HCEC 1CT (cell line): ENCODE data around the gene AATF.

Source experiments
- DNase-seq: peaks from one replicate; pipeline ENCODE4 v3.0.0-alpha.2; 2017

Gene AATF

DNA sequence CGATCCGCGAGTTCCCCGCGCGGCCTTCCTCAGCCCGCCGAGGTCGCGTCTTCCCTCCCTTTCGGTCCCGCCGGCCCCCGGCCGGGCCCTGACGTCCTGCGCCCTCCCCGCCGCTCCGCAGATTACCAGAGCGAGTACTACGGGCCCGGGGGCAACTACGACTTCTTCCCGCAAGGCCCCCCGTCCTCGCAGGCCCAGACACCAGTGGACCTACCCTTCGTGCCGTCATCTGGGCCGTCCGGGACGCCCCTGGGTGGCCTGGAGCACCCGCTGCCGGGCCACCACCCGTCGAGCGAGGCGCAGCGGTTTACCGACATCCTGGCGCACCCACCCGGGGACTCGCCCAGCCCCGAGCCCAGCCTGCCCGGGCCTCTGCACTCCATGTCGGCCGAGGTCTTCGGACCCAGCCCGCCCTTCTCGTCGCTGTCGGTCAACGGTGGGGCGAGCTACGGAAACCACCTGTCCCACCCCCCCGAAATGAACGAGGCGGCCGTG, 6.1 kb upstream of the AATF start:
- no peak for DNase-seq

DNA sequence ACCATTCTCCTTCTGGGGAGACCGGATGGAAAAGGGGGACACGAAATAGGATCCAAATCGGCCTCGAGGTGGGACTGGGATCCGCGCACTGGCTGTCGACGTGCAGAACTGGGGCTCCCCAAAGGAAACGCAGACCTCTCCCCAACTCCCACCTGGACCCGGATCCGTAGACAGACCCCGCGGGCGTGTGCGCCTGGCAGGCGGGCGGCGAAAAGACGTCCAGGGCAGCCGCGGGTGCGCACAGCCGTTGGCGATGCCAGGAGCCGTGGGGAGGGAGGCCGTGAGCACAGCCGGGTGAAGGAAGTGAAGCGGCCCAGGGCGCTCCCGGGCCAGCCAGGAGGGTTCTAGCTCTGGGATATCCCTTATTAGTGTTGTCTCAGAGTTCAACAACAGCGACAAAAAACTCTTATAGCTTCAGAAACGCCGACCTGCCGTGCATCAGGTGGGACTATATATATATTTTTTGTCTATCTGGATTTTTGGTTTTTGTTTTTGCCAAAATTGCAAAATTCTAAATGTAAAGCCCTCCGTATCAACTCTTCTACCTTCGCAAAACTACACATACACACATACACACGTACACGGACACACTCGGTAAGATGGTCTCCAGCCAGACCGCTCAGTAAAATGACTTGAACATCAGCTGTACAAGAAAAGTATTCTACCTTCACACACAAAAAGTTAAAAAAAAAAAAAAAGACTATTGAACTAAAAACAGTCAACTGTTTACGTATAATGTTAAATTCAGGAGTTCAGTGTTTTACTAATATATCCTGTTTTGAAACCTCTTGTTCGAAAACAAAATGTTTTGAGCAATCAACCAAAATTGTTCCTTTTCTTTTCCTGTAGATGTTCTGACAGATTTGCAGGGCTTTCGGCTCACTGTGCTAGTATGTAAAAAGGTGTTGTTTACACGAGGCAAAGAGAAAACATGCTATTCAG, 5.2 kb upstream of the AATF start:
- no peak for DNase-seq

DNA sequence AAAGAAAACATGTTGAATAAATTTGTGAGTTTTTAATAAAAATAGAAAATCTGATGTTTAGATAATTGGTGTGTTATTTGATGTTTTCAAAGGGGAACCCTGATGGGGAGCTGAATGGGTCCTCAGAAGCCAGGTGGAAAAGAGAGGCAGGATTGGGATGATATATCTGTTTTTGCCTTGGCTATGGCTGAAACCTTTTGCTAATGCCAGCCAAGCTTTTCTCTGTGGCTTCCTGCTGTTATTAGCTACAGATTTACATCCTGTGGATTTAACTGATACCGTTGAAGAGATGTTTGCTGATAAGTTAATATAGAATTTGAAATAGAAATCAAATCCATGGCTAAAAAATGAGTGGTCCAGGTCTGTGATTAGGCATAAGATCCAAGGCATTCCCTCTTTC, 4.2 kb upstream of the AATF start:
- DNase-seq: no peak

DNA sequence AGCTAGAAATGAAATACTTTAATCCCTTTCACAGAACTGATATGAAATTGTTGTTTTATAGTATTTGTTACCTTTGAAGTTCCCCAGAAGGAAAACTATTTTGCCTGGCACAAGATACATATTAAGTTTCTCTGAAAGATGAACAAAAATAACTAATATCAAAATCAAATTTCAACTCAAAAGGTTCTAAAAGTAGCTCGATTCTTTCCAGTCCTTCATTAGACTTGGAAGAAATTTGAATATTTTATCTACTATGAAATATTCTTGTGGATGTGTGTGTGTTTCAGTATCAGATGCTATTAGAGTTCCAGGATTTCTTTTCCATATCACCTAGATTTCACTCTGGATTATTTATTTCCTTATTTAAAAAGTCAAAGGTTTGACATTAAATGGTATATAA, 3.6 kb upstream of the AATF start:
- no peak for DNase-seq

DNA sequence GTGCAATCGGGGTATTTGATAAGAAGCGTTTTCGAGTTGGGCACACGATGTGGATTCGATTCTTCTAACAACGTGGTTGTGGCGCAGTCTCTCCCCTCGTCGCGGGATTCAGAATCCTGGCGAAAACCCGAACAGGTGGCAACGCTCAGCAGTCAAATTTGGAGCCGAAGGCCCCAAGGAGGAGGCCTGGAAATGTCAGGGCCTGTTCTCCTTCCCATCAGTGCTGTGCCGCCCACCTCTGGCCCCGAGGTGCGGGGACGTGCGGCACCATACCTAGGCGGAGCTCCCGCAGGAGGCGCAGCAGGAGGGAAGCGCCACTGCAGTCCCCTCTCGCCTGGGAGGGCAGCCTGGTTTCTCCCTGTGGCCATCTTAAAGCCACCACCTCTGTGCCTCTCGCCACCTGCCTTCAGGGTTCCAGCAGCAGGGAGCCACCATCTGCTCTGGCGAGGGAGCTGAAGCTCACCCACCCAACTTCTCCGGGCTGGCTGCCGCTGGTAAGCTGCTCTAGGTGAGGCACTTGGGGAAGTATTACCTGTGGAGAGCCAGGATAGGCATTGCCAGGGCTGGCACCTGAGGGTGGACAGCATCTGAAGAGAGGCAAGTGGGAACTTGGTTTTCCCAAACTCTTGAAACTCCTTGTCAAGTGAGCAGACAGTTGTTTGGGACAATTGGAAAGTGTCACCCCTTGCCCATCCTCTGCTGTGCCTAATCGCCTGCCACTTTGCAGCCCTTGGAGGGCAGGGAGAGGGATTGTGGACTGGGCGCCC, 2.6 kb upstream of the AATF start:
- no peak for DNase-seq

DNA sequence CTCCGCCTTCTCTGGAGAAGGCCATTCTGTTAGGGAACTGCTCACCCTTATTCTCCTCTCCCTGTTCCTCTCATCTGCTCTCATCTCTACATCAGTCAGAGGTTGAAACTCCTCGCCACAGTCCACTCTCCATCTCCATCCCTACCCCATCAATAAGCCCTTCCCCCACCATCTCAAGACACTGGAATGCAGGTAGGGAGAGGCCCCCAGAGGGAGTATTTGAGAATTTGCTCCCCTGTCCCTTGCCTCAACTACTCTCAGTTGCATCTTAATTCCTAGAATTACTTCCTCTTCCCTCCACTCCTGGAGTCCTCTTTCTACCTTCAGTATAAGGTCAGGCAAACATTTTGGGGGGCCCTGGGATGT, 2.0 kb upstream of the AATF start:
- no peak for DNase-seq

DNA sequence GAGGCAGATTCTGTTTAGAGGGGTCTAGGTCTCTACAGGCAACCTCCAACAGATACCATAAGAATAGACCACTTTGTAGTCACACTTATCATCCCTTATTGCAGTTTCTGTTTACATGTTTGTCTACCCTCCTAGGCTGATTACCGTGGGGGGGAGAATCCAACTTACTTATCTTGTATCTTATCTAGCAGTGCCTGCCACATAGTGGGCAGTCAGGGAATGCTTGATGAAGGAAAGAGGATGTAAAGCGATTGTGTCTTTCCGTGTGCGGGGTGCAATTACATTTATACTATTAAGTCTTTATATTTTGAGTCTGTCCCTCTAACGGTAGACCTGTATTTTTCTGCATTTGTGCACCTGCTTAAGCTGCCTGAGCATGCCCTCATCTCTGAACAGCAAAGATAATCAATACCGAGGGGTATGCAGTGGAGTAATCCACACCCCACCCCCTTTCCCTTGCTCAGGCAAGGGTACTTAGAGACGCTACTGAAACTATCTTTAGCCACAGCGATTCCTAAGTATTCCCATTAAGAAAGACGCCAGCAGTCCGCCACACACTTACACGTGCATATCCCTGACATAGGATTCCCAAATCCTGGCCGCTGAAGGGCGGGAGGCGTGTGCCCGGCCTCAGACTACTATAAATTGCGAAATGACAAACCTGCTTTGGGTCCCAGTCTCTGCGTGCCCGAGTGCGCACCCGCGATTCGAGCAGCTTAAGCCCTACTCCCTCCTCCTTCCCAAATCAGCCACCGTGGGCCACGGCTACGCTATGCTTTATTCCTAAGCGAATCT, 635 bp upstream of the AATF start:
- no peak for DNase-seq

DNA sequence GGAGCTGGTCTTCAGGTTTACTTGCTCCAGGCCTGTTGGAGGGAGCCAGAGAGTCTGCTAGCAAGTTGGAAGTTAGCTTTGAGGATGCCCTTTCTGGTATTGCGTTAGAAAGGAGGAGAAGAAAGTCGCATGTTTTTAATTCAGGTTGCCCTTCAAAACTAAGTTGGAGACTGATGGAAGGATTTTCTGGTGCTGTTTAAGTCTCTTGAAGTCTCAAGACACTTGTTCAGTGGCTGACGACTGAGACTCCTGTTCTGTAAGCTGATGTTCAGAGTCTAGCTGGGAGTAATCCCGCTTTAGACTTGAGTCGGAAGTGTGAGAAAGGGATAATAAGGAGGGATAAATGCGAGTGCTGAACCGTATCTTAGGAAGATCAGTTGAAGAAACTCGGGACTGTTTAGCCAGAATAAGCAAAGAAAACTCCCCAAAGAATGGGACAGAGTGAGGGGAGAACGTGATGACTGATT, 740 bp downstream of the AATF start:
- DNase-seq: peak; percentile 62

DNA sequence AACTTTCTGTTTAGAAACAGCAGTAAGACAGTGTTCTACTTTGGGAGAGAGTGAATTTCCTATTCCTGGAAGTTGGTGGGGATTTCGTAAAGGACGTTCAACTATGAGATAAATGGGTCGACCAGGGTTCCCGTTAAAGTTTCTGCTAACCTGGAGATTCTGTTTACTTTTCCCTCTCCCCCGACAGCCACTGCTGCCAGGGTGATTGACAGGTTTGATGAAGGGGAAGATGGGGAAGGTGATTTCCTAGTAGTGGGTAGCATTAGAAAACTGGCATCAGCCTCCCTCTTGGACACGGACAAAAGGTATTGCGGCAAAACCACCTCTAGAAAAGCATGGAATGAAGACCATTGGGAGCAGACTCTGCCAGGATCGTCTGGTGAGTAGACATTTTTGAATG, 1.3 kb downstream of the AATF start:
- DNase-seq: no peak

DNA sequence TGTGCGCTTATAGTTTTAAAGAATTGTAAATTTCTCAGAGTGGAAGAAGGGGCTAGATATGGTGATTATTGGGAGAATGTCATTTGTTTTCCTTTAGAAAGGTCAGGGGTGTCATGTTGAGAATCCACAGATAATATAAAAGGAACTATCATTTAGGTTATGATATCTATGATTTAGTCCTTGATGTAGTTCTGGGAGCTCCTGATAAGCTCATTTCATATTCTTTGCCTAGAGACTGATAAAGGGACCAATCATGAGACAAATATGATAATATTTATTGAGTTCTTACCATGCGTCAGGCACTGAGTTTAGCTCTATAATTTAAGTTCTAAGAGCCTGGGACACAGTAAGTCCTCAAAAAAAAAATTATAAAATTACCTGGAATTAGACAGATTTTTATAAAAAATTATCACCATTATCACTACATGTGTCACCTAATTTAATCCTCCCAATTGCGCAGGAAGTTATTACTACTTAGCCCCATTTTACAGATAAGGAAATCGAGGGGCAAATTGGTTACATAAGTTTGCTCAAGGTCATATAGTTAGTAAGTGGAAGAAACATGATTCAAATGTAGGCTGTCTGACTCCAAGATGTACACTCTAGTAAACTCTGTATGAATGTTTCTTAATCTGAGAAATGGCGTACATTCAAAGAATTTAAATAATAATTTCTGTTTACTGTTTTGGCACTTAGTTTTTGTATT, 2.5 kb downstream of the AATF start:
- DNase-seq: no peak

DNA sequence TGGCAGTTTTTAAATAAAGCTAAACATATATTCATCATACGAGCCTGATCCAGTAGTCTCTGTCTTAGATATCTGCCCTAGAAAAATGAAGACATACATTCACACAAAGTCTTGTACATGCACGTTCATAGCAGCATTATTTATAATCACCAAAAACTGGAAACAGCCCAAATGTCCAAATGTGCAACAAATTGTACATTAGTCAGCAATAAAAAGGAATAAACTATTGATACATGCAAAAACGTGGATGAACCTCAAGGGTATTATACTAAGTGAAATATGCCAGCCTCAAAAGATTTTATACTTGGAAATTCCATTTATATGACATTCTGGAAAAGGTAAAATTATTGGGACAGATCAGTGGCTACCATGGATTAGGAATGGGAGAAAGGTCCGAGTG, 22.8 kb downstream of the AATF start:
- no peak for DNase-seq

DNA sequence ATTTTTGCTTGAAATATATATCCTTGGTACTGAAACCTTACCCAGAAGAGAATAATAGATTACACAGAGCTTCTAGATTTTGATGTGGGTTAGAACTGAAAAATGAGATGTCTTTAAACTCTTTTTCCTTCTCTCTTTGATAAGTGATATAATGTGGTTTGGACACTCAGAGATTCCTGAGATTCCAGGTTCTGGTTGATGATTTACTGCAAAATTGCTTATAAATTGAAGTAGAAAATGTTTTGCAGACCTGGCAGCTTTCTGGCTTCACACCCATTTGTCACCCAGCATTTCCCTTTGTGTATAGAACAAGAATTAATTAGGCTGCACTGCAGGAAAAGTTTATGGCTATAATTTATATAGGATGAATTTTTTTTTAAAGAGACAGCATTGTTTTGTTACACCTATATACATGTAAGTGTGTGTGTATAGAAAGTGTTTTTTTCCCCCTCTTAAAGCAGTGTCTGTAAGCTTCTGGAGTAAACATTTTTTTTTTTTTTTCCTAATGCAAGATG, 23.5 kb downstream of the AATF start:
- DNase-seq: no peak

DNA sequence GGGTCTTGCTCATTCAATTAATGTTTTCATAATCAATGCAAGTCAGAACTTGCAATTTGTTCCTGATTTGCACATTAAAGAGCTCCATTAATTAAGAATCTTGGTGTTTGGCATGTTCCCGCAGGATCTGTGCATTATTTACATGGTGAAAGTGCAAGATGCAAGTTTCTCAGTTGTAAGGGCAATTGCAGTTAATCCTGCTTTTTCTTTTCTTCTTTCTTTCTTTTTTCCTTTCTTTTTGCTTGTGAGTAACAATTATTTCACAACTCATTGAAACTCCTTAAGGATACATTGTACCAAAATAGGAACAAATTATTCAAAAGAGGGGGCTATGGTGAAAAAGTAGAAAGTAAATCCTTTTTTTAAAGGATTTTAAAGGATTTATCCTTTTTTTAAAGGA, 24.2 kb downstream of the AATF start:
- DNase-seq: no peak

DNA sequence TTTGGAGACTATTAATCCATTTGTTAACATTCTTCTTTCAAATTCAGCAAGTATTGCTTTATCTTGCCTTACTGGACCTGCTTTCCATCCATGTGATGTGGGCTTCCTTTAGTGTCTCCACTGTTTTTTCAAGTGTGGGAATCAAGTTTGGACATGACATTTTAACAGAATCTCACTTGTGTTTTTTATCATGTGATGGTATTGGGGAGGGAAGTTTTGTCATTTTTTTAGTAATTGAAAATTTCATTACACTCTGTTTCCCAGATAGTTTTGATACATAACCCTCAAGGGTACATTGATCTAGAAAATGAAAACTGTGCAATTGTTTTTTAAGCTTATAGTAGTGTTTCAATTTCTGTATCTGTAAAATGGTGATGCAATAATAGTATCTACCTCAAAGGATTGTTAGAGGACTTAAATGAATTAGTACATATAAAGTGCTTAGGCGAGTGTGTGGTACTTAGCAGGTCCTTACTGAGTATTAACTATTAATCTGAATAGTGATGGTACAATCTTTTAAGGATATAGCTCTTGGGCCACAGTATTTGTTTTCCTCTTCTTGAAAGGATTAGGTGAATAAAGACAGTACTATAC, 27.3 kb downstream of the AATF start:
- no peak for DNase-seq

DNA sequence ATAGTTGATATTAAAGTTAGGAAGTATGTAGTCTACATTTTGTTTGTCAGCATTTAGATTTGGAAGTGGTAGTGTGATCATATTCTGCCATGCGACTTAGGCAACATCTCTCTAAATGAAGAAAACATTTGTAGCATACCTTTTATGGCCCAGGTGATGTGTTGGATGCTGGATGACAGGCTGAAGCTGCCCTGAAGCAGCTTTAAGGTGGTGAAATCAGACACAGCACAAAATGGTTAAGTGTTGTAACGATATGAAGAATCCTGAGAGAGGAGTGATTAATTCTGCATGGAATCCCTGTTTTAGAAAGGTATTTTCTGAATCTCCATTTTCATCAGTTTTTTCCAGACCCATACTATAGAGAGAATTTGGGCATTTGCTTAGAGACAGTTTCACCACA, 28.3 kb downstream of the AATF start:
- DNase-seq: no peak

DNA sequence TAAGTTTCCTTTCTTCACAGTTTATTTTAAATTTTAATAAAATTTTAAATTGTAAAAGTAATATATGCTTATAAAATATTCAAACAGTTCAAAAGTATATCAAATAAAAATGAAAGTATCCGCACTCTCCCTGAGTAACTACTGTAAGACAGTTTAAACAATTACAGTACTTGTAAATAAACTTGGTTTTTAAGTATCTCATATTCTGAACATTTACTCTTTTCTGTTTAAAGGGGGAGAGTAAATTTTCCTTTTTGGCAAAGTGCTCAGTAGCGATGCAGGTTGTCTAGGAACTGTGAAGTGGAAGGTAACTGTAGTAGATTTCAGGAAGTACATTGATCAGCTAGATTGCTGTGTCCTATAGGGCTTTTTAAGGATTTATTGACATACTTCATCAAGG, 28.8 kb downstream of the AATF start:
- no peak for DNase-seq

DNA sequence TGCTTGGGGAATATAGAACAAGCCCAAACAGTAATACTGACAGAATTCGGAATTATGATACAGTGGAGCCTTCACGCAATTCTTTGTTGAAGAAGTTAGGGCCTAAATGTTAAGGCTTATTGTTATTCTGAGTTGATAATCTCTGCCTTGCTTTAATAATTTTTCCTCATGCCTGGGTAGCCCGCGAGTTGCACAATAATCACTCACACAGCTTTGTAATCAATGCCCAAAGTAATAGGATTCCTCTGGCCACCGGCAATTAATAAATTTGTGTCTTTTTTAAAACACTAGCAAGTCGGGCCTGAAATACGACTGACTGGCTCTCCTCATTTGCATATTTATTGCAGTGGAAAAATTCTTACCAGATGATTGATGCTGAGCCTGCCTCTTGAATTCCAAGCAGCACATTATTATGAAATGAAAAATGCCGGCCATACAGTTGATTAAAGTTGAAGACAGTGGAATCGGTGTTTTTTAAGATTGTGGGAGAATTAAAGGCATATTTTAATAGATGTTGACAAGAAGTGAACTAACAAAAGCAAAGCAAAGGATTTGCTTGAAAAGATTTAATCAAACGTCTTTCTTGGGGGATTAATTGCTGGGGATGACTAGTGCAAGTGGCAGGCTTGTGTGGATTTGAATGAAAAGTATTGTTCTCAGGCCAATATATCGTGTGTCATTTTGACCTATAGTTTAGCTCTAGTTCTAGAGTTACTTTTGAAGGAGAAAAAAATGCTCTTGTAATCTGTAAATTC, 30.2 kb downstream of the AATF start:
- peak; percentile 47 for DNase-seq

DNA sequence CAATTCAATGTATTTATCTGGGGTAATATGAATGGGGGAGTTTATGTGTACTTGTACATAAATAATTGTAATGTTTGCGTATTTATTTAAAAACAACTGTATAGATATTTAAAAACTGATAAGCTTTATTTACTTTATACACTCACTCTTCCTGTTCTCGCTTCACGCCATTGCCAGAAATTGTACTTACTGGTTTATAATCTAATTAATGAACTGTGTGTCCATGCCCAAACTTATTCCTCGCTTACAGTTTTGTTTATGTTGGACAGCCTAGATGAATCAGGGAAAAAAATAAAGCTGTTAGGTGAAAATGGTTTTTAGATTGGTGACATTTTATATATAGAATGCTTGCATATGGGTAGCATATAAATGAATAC, 30.8 kb downstream of the AATF start:
- DNase-seq: no peak

DNA sequence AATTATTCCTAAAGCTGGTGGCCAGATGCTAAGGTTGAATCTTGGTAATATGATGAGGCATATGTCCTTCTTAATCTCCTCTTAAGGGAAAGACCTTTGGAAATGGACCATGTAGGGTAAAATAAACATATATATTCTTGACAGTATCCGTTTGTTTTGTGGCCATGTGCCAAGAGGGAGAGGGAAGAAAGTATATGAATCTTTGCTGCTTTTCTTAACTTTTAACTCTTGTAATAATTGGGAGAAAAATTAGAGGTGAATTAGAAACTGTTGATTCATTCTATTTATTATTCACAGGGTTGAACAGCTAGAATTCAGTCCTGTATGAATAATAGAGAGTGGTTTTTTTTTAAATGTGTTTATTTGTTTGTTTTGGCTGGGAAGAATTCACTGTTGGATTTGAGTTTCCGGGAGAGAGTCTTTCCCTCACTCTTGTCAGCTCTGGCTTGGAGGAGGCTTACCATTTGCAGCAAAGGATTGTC, 31.6 kb downstream of the AATF start:
- DNase-seq: peak; percentile 56

DNA sequence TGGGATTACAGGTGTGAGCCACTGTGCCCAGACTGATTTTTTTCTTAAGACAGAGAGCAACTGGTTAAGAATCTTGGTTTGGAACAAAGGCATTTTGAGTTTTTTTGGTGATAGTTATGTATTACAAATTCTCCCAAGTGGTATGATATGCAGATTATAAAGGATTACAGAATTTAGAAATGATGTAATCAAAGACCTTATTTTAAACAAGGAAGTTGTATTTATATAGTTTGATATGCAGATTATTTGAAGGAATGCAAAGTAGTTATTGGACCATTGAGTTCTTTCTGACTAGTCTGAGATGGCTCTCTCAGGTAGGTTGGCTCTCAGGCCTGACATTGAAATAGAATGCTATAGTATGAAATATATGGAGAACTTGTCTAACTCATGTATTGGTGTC, 34.9 kb downstream of the AATF start:
- no peak for DNase-seq

DNA sequence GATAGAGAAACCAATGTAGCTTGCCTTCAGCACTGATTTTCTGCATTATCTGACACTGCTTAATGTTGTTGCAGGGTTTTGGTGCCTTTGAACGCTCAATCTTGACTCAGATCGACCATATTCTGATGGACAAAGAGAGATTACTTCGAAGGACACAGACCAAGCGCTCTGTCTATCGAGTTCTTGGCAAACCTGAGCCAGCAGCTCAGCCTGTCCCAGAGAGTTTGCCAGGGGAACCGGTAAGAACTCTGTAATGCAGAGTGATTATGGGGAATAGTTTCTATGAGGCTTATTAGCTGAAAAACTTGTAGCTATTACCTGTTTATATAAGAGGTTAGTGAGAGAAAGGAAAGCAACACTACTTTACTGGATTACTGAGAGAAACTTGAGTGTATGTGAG, 40.4 kb downstream of the AATF start:
- DNase-seq: no peak
